ENCODE results near the gene PTPRN2. TPM values are rescaled to one million over a fixed set of nuclear protein-coding genes. Genes with fewer than 3 reads are reported as not detected.

PTPRN2 gene
- total RNA-seq, 1 experiment from 2014 or later: 1.7 TPM

GRCh38 chr7:158067219-158067930 lies 520.2 kb downstream of the PTPRN2 start:
- Histone ChIP-seq H3K79me2 (ENCODE audit: low read length) (no peaks in the 10 kb centered on the region), H4K20me1 (ENCODE audit: insufficient read depth, low read depth, low read length) (no peaks in the 10 kb centered on the region), H3K4me1 (ENCODE audit: low read length) (no peaks in the 10 kb centered on the region), H3K27me3 (ENCODE audit: low read length) (no peaks in the 10 kb centered on the region), H3K9me2 (replicated peaks; ENCODE audit: insufficient read depth, low read length) (no peaks in the 10 kb centered on the region), H3K4me3 (ENCODE audit: low read length) (no peak overlapping the region), H3K9ac (ENCODE audit: low read length) (no peak overlapping the region), H3K9me3 (ENCODE audit: low read length) (no peaks in the 10 kb centered on the region), H3K36me3 (ENCODE audit: insufficient read depth, low read length) (no peaks in the 10 kb centered on the region), H3K27ac (ENCODE audit: low read length) (no peak overlapping the region), H2AFZ (ENCODE audit: low read length) (no peak overlapping the region), H3K4me2 (ENCODE audit: low read depth, low read length, poor library complexity, severe bottlenecking) (no peak overlapping the region)
- DNase-seq: no peak

DNA sequence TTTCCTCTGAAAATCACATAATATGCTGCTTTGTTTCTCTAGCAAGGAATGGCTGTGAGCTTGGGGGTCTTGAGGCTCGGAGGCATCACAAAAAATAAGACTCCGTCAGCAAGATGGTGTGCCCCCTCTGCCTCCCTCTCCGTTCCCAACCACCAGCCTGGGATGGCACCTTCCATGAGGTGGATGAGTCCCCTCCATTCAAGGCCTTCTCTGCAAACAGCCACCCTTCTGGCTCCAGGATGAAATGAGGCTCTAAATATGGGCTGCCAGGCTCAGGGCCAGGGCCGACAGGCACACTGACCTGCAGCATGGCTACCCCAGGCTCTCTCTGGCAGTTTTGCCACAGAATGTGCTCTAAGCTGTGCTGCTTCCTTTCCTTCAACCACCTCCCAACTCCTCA lies 521.5 kb downstream of the PTPRN2 start:
- no peaks in the 10 kb centered on the region for H3K36me3 ChIP-seq (ENCODE audit: insufficient read depth, low read length)
- DNase-seq: no peak
- H3K9me3 ChIP-seq (ENCODE audit: low read length): peaks cover 7% of the 10 kb centered on the region
- H3K27ac ChIP-seq (ENCODE audit: low read length): no peak overlapping the region
- H2AFZ ChIP-seq (ENCODE audit: low read length): no peak overlapping the region
- no peaks in the 10 kb centered on the region for H3K4me1 ChIP-seq (ENCODE audit: low read length)
- H3K9ac ChIP-seq (ENCODE audit: low read length): no peak overlapping the region
- H3K79me2 ChIP-seq (ENCODE audit: low read length): no peaks in the 10 kb centered on the region
- no peak overlapping the region for H3K4me2 ChIP-seq (ENCODE audit: low read depth, low read length, poor library complexity, severe bottlenecking)
- H3K27me3 ChIP-seq (ENCODE audit: low read length): no peaks in the 10 kb centered on the region
- H3K9me2 ChIP-seq (replicated peaks; ENCODE audit: insufficient read depth, low read length): no peaks in the 10 kb centered on the region
- no peaks in the 10 kb centered on the region for H4K20me1 ChIP-seq (ENCODE audit: insufficient read depth, low read depth, low read length)
- no peak overlapping the region for H3K4me3 ChIP-seq (ENCODE audit: low read length)

DNA sequence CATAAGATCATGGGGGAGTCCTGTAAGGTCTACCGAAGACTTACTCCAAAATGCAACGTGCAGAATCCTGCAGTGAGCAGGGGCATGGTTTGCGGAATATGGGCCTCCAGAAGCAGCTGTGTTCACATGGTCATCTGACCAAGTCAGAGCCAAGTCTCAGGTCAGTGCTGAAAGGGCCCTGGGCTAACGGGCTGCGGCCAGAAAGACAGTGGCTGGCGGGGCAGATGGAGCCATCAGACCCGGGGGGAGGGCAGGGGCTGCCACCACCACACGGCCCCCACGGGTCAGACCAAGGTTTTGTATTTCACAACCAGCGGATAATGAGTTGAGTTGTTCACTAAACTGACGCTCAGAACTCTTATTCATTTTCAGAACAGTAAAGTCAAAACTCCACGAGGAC lies 522.3 kb downstream of the PTPRN2 start:
- no peak overlapping the region for H3K4me3 ChIP-seq (ENCODE audit: low read length)
- no peak for DNase-seq
- H2AFZ ChIP-seq (ENCODE audit: low read length): no peak overlapping the region
- H3K9me3 ChIP-seq (ENCODE audit: low read length): peaks cover 7% of the 10 kb centered on the region
- no peaks in the 10 kb centered on the region for H3K9me2 ChIP-seq (replicated peaks; ENCODE audit: insufficient read depth, low read length)
- no peak overlapping the region for H3K9ac ChIP-seq (ENCODE audit: low read length)
- no peaks in the 10 kb centered on the region for H3K27me3 ChIP-seq (ENCODE audit: low read length)
- H3K36me3 ChIP-seq (ENCODE audit: insufficient read depth, low read length): no peaks in the 10 kb centered on the region
- no peaks in the 10 kb centered on the region for H3K79me2 ChIP-seq (ENCODE audit: low read length)
- no peaks in the 10 kb centered on the region for H3K4me1 ChIP-seq (ENCODE audit: low read length)
- no peak overlapping the region for H3K27ac ChIP-seq (ENCODE audit: low read length)
- H3K4me2 ChIP-seq (ENCODE audit: low read depth, low read length, poor library complexity, severe bottlenecking): no peak overlapping the region
- no peaks in the 10 kb centered on the region for H4K20me1 ChIP-seq (ENCODE audit: insufficient read depth, low read depth, low read length)

DNA sequence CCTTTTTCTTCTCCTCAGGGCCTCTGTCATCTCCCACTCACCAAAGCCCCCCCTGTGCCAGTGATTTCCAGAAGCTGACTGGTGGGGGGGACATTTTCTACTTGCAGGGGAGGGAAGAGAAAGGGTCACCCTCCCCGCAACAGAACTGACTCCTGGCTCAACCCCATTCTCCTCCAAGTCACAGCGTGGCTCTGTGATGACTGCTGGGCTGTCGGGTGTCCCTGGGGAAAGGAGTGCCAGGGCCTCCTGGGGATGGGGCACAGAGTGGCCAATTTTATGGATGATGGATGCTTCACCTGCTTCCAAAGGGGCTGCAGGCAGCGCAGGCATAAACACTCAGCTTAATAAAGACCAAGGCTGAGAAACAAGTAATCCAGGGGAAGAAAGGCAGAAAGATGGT lies 523.0 kb downstream of the PTPRN2 start:
- no peaks in the 10 kb centered on the region for H3K4me1 ChIP-seq (ENCODE audit: low read length)
- H3K9me2 ChIP-seq (replicated peaks; ENCODE audit: insufficient read depth, low read length): no peaks in the 10 kb centered on the region

DNA sequence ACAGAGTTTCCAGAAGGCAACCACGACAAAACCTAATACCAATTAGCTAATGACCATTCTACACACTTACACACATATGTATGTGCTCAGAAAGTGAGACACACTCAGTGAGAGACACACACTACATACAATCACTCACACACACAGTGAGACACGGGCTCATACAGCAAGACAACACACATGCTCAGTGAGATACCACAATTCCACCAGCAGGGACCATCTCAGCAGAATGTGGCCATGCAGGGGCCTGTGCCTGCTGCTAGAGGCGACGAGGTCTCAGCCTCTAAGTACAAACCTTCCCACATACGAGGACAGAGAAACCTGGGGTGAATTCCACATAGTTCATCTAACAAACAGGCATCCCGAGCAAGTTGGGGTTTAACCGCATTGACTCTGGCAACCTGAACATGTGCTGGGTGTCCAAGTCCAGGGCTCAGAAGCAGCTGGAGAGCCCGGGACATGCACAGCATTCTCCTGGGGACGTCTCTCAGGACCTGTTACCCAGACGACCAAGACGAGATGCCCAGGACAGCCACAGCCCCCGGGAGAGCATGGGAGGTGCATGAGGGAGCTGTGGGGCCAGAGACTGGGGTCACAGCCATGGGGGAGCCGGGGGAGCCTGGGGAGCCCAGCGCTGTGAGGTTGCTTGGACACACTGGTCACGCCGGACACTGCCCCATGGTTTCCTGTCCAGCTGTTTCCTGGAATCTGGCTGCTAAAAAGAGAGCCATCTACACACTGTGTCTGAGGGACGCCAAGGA lies 523.6 kb downstream of the PTPRN2 start:
- no peaks in the 10 kb centered on the region for H3K79me2 ChIP-seq (ENCODE audit: low read length)
- no peak overlapping the region for H3K9ac ChIP-seq (ENCODE audit: low read length)
- no peak for DNase-seq
- no peaks in the 10 kb centered on the region for H3K27me3 ChIP-seq (ENCODE audit: low read length)
- H3K9me2 ChIP-seq (replicated peaks; ENCODE audit: insufficient read depth, low read length): no peaks in the 10 kb centered on the region
- peaks cover 7% of the 10 kb centered on the region for H3K9me3 ChIP-seq (ENCODE audit: low read length)
- H3K4me1 ChIP-seq (ENCODE audit: low read length): no peaks in the 10 kb centered on the region
- no peak overlapping the region for H2AFZ ChIP-seq (ENCODE audit: low read length)
- no peak overlapping the region for H3K4me3 ChIP-seq (ENCODE audit: low read length)
- no peak overlapping the region for H3K4me2 ChIP-seq (ENCODE audit: low read depth, low read length, poor library complexity, severe bottlenecking)
- no peaks in the 10 kb centered on the region for H4K20me1 ChIP-seq (ENCODE audit: insufficient read depth, low read depth, low read length)
- no peak overlapping the region for H3K27ac ChIP-seq (ENCODE audit: low read length)
- no peaks in the 10 kb centered on the region for H3K36me3 ChIP-seq (ENCODE audit: insufficient read depth, low read length)

More for the DNA sequence above, 523.0 kb downstream of the PTPRN2 start:
- H3K79me2 ChIP-seq (ENCODE audit: low read length): no peaks in the 10 kb centered on the region
- DNase-seq: no peak
- H3K4me2 ChIP-seq (ENCODE audit: low read depth, low read length, poor library complexity, severe bottlenecking): no peak overlapping the region
- H2AFZ ChIP-seq (ENCODE audit: low read length): no peak overlapping the region
- H3K9ac ChIP-seq (ENCODE audit: low read length): no peak overlapping the region
- no peak overlapping the region for H3K4me3 ChIP-seq (ENCODE audit: low read length)
- no peaks in the 10 kb centered on the region for H3K36me3 ChIP-seq (ENCODE audit: insufficient read depth, low read length)
- no peaks in the 10 kb centered on the region for H3K27me3 ChIP-seq (ENCODE audit: low read length)
- no peaks in the 10 kb centered on the region for H4K20me1 ChIP-seq (ENCODE audit: insufficient read depth, low read depth, low read length)
- no peak overlapping the region for H3K27ac ChIP-seq (ENCODE audit: low read length)
- H3K9me3 ChIP-seq (ENCODE audit: low read length): peaks cover 7% of the 10 kb centered on the region

GRCh38 chr7:158062661-158063060 lies 525.0 kb downstream of the PTPRN2 start:
- H3K4me3 ChIP-seq (ENCODE audit: low read length): no peak overlapping the region
- H3K27ac ChIP-seq (ENCODE audit: low read length): no peak overlapping the region
- H3K4me2 ChIP-seq (ENCODE audit: low read depth, low read length, poor library complexity, severe bottlenecking): no peak overlapping the region
- H3K9ac ChIP-seq (ENCODE audit: low read length): no peak overlapping the region
- peaks cover 7% of the 10 kb centered on the region for H3K9me3 ChIP-seq (ENCODE audit: low read length)
- no peaks in the 10 kb centered on the region for H3K27me3 ChIP-seq (ENCODE audit: low read length)
- no peaks in the 10 kb centered on the region for H3K36me3 ChIP-seq (ENCODE audit: insufficient read depth, low read length)
- no peak for DNase-seq
- no peaks in the 10 kb centered on the region for H4K20me1 ChIP-seq (ENCODE audit: insufficient read depth, low read depth, low read length)
- no peaks in the 10 kb centered on the region for H3K4me1 ChIP-seq (ENCODE audit: low read length)
- no peak overlapping the region for H2AFZ ChIP-seq (ENCODE audit: low read length)
- no peaks in the 10 kb centered on the region for H3K79me2 ChIP-seq (ENCODE audit: low read length)
- no peaks in the 10 kb centered on the region for H3K9me2 ChIP-seq (replicated peaks; ENCODE audit: insufficient read depth, low read length)

- Histone ChIP-seq H3K36me3 (ENCODE audit: insufficient read depth, low read length) (no peaks in the 10 kb centered on the region), H3K27ac (ENCODE audit: low read length) (no peak overlapping the region), H3K79me2 (ENCODE audit: low read length) (no peaks in the 10 kb centered on the region), H4K20me1 (ENCODE audit: insufficient read depth, low read depth, low read length) (no peaks in the 10 kb centered on the region), H3K4me1 (ENCODE audit: low read length) (no peaks in the 10 kb centered on the region), H2AFZ (ENCODE audit: low read length) (no peak overlapping the region), H3K4me2 (ENCODE audit: low read depth, low read length, poor library complexity, severe bottlenecking) (no peak overlapping the region), H3K9me2 (replicated peaks; ENCODE audit: insufficient read depth, low read length) (no peaks in the 10 kb centered on the region), H3K9ac (ENCODE audit: low read length) (no peak overlapping the region), H3K27me3 (ENCODE audit: low read length) (no peaks in the 10 kb centered on the region), H3K9me3 (ENCODE audit: low read length) (peaks cover 7% of the 10 kb centered on the region), H3K4me3 (ENCODE audit: low read length) (no peak overlapping the region)
- no peak for DNase-seq
Observed at GRCh38 chr7:158061884-158062656, 525.6 kb downstream of the PTPRN2 start.

GRCh38 chr7:158061026-158061630 lies 526.5 kb downstream of the PTPRN2 start:
- Histone ChIP-seq H3K9me2 (replicated peaks; ENCODE audit: insufficient read depth, low read length) (no peaks in the 10 kb centered on the region), H3K9me3 (ENCODE audit: low read length) (peaks cover 7% of the 10 kb centered on the region), H4K20me1 (ENCODE audit: insufficient read depth, low read depth, low read length) (no peaks in the 10 kb centered on the region), H3K27me3 (ENCODE audit: low read length) (no peaks in the 10 kb centered on the region), H3K4me1 (ENCODE audit: low read length) (no peaks in the 10 kb centered on the region), H2AFZ (ENCODE audit: low read length) (no peak overlapping the region), H3K27ac (ENCODE audit: low read length) (no peak overlapping the region), H3K79me2 (ENCODE audit: low read length) (no peaks in the 10 kb centered on the region), H3K9ac (ENCODE audit: low read length) (no peak overlapping the region), H3K4me2 (ENCODE audit: low read depth, low read length, poor library complexity, severe bottlenecking) (no peak overlapping the region), H3K36me3 (ENCODE audit: insufficient read depth, low read length) (no peaks in the 10 kb centered on the region), H3K4me3 (ENCODE audit: low read length) (no peak overlapping the region)
- DNase-seq: no peak
